Suprapubic skin (tissue), 3 donors: ENCODE data around the gene CDK9.

ENCODE experiments used
- CTCF ChIP-seq, 2 donors: fragments of 200-600 bp in 1 of 2; fragments of 450-650 bp in 1 of 2; sonication (generic) in 1 of 2; IDR thresholded peaks; one replicate each; pipeline ENCODE4 v1.5.1; 2016 to 2019; ENCODE audit warnings: antibody characterized with exemption in 2 of 2, mild to moderate bottlenecking in 1 of 2, moderate library complexity in 1 of 2
- POLR2A ChIP-seq, 2 donors: fragments of 450-650 bp; IDR thresholded peaks; one replicate each; pipeline ENCODE4 v1.6.1; 2017; ENCODE audit warnings: antibody characterized with exemption in 2 of 2, mild to moderate bottlenecking in 2 of 2, moderate library complexity in 2 of 2

- TF ChIP-seq POLR2A (IDR thresholded peaks at IDR 0.05) (no peak), CTCF (IDR thresholded peaks at IDR 0.05) (no peak)
Measured at GRCh38 chr9:127822108-127822507, 36.3 kb downstream of the CDK9 start.
